Subcutaneous abdominal adipose tissue (tissue), 5 donors: ENCODE results near the gene INO80.
A peak's percentile ranks its signal among the peaks of the same experiment; 100 is the strongest.

Source experiments
- H3K27ac ChIP-seq: one replicate; pipeline ENCODE4 v1.7.0; 2013; ENCODE audit warnings: low read depth, mild to moderate bottlenecking, inconsistent platforms, low read length, moderate library complexity
- H3K27me3 ChIP-seq, 5 donors: one replicate each; pipeline ENCODE4 v1.7.0; 2013; ENCODE audit warnings: low read length in 5 of 5, inconsistent platforms in 1 of 5; ENCODE audit not compliant: control insufficient read depth in 5 of 5, insufficient read depth in 4 of 5
- H3K36me3 ChIP-seq, 5 donors: one replicate each; pipeline ENCODE4 v1.7.0; 2013; ENCODE audit warnings: low read length in 5 of 5; ENCODE audit not compliant: control insufficient read depth in 5 of 5, insufficient read depth in 5 of 5
- H3K4me1 ChIP-seq, 5 donors: one replicate each; pipeline ENCODE4 v1.7.0; 2013; ENCODE audit warnings: low read length in 5 of 5, mild to moderate bottlenecking in 3 of 5, moderate library complexity in 1 of 5; ENCODE audit not compliant: control insufficient read depth in 5 of 5, insufficient read depth in 5 of 5
- H3K4me3 ChIP-seq, 5 donors: one replicate each; pipeline ENCODE4 v1.7.0; 2013; ENCODE audit warnings: low read length in 5 of 5, low read depth in 1 of 5
- H3K9ac ChIP-seq, 5 donors: one replicate each; pipeline ENCODE4 v1.7.0; 2013; ENCODE audit warnings: low read length in 5 of 5, mild to moderate bottlenecking in 4 of 5, moderate library complexity in 3 of 5
- H3K9me3 ChIP-seq, 5 donors: one replicate each; pipeline ENCODE4 v1.7.0; 2013; ENCODE audit warnings: low read length in 5 of 5; ENCODE audit not compliant: control insufficient read depth in 5 of 5
- donor health status: healthy.
- donor health status: healthy.
- donor health status: healthy.
- donor health status: healthy.
- donor health status: healthy.

The INO80 gene

DNA sequence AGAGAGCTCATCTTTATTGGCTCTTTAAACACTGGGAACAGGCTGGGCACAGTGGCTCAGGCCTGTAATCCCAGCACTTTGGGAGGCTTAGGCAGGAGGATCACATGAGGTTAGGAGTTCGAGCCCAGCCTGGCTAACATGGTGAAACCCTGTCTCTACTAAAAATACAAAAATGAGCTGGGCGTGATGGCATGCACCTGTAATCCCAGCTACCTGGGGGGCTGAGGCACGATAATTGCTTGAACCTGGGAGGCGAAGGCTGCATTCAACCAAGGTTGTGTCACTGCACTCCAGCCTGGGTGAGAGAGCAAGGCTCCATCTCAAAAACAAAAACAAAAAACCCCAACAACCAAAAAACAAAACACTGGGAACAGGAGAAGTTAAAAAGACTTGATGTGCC is 90.7 kb downstream of the INO80 start:
- H3K27ac ChIP-seq = no peak overlapping the region
- H3K9ac ChIP-seq = no peak overlapping the region
- no peaks in the 10 kb centered on the region for H3K27me3 ChIP-seq
- no peak overlapping the region for H3K4me3 ChIP-seq
- H3K9me3 ChIP-seq = no peaks in the 10 kb centered on the region
- H3K36me3 ChIP-seq = peaks cover 9 to 40% (median 12%) of the 10 kb centered on the region in 5 donors
- H3K4me1 ChIP-seq = peaks cover under 1 to 25% (median 20%) of the 10 kb centered on the region in 5 donors

DNA sequence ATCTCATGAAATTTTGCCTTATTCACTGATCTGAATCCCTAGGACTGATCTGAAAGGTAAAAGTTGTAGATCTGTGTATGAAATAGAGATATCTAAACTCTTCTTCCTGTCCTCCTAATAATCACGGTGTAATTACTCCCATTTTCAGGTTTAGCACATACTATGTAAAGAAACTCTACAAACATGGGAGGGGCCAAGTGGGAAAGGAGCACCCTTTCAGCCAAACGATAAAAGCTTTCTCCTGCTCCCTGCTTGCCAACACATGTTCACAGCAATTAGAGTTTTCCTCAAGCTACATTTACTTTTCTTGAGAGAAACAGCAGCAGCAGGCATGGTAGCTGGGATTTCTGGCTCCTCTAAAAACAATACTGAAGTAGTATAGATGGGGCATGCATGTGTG is 91.2 kb downstream of the INO80 start:
- Histone ChIP-seq H3K36me3 (peaks cover 9 to 43% (median 16%) of the 10 kb centered on the region in 5 donors), H3K27ac (no peak overlapping the region), H3K4me3 (no peak overlapping the region), H3K9ac (no peak overlapping the region), H3K27me3 (no peaks in the 10 kb centered on the region), H3K4me1 (peaks cover 3 to 28% (median 24%) of the 10 kb centered on the region in 5 donors), H3K9me3 (no peaks in the 10 kb centered on the region)

DNA sequence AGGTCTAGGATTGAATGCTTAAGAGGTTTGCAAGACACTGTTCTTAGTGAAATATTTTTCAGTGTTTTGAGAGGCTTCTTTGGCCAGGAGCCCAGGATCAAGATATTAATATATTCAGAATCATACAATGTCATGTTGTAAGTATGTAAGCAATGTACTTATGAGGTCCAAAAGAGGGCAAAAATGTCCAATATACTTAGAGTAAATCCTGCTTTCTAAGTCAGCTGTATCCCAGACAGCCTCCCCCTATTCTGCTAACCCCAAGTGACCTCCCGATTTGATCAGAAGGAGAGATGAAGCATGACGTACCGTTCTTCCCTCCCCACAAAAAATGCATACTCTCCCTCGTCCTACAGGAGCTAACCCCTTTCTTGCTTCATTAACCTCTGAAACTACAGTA is 91.9 kb downstream of the INO80 start:
- Histone ChIP-seq H3K27ac (no peak overlapping the region), H3K9ac (peak overlapping the region in 2 of 5 donors; percentile 25 to 49), H3K9me3 (no peaks in the 10 kb centered on the region), H3K4me1 (peaks cover 3 to 30% (median 25%) of the 10 kb centered on the region in 5 donors), H3K4me3 (no peak overlapping the region), H3K36me3 (peaks cover 11 to 41% (median 16%) of the 10 kb centered on the region in 5 donors), H3K27me3 (no peaks in the 10 kb centered on the region)

DNA sequence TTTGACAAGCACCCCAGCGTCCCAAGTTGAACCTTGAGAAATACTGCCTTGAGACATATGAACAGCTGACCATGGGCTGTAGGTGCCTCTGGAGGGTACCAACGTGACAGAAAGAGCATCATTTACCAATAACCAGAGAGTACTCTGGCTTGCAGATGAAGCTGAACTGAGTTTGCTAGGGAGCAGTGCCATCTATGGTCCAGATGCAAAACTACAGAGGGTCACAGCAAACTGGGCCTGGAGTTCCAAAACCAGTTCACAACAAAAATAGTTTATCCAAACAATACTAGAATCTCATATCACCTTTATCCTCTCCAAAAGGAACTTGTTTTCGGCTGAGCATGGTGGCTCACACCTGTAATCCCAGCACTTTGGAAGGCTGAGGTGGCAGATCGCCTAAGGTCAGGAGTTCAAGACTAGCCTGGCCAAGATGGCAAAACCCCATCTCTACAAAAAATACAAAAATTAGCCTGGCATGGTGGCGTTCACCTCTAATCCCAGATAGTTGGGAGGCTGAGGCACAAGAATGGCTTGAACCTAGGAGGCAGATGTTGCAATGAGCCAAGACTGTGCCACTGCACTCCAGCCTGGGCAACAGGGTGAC is 93.5 kb downstream of the INO80 start:
- Histone ChIP-seq H3K9me3 (no peaks in the 10 kb centered on the region), H3K27ac (no peak overlapping the region), H3K4me1 (peaks cover 3 to 37% (median 33%) of the 10 kb centered on the region in 5 donors), H3K36me3 (peaks cover 11 to 41% (median 16%) of the 10 kb centered on the region in 5 donors), H3K4me3 (no peak overlapping the region), H3K9ac (no peak overlapping the region), H3K27me3 (no peaks in the 10 kb centered on the region)

DNA sequence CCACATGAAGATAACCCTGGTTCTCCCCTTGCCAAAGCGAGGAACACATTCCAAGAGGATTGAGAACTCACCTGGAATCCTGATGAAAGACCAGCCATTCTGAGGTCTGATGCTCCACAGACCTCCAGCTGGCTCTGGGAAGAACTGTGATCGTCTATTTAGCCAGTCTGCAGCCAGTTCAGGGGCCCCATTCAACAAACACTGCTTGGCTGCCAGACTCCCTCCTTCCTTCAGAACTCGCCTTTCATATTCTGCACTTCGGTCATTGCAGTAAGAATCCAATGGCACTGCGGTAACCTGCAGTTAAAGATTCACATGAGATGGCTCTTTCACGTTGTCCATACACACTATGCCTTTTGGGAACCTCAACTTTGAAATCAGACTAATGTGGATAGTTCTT is 95.3 kb downstream of the INO80 start:
- no peak overlapping the region for H3K9ac ChIP-seq
- H3K36me3 ChIP-seq = peaks cover 2 to 42% (median 17%) of the 10 kb centered on the region in 5 donors
- H3K4me1 ChIP-seq = peaks cover 3 to 47% (median 39%) of the 10 kb centered on the region in 5 donors
- no peak overlapping the region for H3K27ac ChIP-seq
- no peak overlapping the region for H3K4me3 ChIP-seq
- no peaks in the 10 kb centered on the region for H3K9me3 ChIP-seq
- H3K27me3 ChIP-seq = no peaks in the 10 kb centered on the region

DNA sequence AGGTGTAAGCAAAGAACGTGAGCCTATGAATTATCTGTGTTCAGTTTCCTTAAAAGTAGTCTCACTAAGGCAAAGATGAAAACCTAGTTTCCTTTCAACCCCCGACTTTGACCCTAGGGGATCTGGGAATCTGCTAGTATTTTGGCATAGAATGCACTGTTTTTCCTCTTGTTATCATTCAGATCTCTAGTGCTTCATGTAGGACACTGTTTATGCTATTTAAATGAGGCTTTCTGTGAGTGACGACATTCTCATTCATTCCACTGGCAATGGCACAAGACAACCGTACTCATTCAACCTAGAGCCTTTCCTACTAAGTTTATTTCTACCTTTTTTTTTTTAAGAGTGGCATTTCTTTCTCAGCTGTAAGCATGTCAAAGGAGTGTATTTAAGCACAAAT is 95.8 kb downstream of the INO80 start:
- H3K9ac ChIP-seq = no peak overlapping the region
- H3K27me3 ChIP-seq = no peaks in the 10 kb centered on the region
- no peak overlapping the region for H3K27ac ChIP-seq
- H3K4me1 ChIP-seq = peaks cover 3 to 47% (median 39%) of the 10 kb centered on the region in 5 donors
- H3K4me3 ChIP-seq = no peak overlapping the region
- peaks cover under 1 to 41% (median 19%) of the 10 kb centered on the region in 5 donors for H3K36me3 ChIP-seq
- H3K9me3 ChIP-seq = no peaks in the 10 kb centered on the region

DNA sequence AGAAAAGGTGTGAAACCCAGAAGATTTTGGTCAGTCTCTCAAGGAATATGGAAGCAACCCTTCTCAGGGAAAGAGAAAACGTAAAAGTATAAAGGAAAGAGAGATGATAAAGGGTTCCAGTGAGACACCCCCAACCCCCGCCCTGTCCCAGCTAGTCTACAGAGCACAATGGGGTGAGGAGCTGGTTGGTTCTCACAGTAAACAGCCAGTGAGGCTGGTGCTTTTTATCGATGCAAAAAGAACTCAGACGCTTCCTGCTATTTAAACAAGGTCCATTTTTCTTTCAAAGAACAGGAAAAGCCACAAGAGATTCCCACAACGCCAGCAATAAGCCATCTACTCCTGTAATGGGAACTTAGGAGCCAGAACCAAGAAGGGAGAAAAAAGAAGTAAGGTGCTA is 96.9 kb downstream of the INO80 start:
- H3K4me3 ChIP-seq = no peak overlapping the region
- H3K27ac ChIP-seq = peak overlapping the region; percentile 15
- H3K9me3 ChIP-seq = no peaks in the 10 kb centered on the region
- peaks cover 3 to 45% (median 35%) of the 10 kb centered on the region in 5 donors for H3K4me1 ChIP-seq
- H3K27me3 ChIP-seq = no peaks in the 10 kb centered on the region
- peak overlapping the region in 2 of 5 donors; percentile 13 to 48 for H3K9ac ChIP-seq
- H3K36me3 ChIP-seq = peaks cover 11 to 39% (median 25%) of the 10 kb centered on the region in 5 donors

DNA sequence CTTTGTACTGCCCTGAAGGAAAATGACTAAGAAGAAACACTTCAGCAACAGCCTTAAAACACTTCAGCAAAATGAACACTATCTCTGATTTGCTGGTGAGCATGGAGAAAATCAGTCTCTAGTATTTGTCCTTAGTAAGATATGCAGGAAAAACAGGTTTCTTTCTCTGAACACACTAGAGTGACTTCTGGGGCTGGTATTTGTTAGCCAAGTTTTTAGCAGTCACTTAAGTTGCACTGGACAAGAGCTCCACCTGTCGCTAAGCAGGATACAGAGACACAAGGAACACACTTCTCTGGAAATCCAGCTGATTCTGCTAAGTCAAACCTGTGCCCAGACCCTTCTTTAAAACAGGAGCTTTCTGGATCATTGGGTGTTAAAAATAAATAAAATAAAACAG is 97.5 kb downstream of the INO80 start:
- H3K4me1 ChIP-seq = peaks cover 3 to 44% (median 31%) of the 10 kb centered on the region in 5 donors
- peak overlapping the region; percentile 48 for H3K27ac ChIP-seq
- H3K9ac ChIP-seq = peak overlapping the region in 1 of 5 donors; percentile 48
- H3K9me3 ChIP-seq = no peaks in the 10 kb centered on the region
- no peaks in the 10 kb centered on the region for H3K27me3 ChIP-seq
- peaks cover 17 to 44% (median 30%) of the 10 kb centered on the region in 5 donors for H3K36me3 ChIP-seq
- H3K4me3 ChIP-seq = no peak overlapping the region

DNA sequence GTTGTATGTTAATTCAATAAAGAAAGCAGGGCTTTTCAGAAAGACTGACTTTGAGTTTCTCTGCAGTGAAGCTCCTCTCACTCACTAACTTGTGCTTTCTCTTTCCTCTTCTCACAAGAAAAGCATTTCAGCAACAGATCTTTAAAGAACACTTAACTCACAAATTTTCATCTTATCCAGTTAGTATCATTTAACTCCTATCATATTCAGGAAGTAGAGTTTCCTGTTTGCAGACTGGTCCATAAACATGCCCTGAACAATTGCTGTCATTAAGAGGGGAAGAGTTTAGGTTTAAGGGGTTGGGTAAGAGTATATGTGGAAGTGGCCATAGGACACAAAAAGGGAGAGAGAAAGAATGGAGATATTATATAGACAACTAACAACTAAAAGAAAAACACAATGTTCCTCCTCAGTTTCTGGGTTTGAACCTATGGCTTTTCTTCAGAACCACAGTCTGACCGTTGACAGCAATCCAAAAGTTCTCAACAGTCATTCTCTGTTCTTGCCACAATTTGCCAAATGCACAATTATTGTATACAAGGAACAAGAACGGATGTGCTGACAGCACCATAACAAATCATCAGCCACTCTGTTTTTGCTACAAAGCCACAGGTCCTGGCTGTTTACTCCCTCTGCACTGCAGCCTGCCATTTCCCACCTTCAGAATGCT is 98.9 kb downstream of the INO80 start:
- H3K27me3 ChIP-seq = no peaks in the 10 kb centered on the region
- peak overlapping the region; percentile 48 for H3K27ac ChIP-seq
- peaks cover 3 to 42% (median 31%) of the 10 kb centered on the region in 5 donors for H3K4me1 ChIP-seq
- no peak overlapping the region for H3K9ac ChIP-seq
- no peaks in the 10 kb centered on the region for H3K9me3 ChIP-seq
- H3K4me3 ChIP-seq = no peak overlapping the region
- H3K36me3 ChIP-seq = peaks cover 17 to 53% (median 32%) of the 10 kb centered on the region in 5 donors

DNA sequence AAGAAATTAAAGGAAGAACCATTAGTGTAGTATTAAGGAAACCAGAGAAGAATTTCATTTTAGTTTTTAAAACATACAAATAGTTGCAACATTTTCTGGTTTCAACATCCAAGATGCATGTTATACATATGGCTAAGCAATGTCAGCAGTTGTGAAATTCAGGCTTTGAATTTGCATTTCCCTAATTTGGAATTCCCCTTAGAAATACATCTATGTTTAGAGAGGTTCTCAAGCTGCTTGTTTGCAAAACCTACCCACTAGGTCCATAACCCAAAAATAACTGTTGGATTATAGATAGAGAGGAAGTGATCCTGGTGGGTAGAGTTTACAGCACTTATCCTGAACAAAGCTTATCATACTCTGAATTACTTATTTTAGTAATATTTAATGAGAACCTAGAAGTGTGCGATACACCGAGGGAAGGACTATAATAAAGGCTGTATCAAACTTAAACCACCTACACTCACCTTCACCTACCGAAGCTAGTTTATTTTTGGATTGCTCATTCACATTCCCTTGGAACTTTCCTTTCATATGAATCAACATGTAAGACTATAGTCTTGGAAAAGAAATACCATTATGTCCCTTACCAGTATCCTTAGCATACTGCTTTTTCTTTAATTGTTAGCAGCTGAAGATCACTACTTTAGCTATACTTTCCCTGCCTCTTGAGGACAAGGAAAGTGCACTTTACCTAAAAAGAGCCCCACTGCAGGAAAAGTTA is 102.2 kb downstream of the INO80 start:
- Histone ChIP-seq H3K4me3 (no peak overlapping the region), H3K27ac (no peak overlapping the region), H3K9ac (no peak overlapping the region), H3K27me3 (no peaks in the 10 kb centered on the region), H3K36me3 (peaks cover 17 to 39% (median 27%) of the 10 kb centered on the region in 5 donors), H3K9me3 (no peaks in the 10 kb centered on the region), H3K4me1 (peaks cover 0 to 28% (median 20%) of the 10 kb centered on the region in 5 donors)
